ENCODE data around the gene DAZAP1.
A peak's percentile ranks its signal among the peaks of the same experiment; 100 is the strongest.

The DAZAP1 gene

DNA sequence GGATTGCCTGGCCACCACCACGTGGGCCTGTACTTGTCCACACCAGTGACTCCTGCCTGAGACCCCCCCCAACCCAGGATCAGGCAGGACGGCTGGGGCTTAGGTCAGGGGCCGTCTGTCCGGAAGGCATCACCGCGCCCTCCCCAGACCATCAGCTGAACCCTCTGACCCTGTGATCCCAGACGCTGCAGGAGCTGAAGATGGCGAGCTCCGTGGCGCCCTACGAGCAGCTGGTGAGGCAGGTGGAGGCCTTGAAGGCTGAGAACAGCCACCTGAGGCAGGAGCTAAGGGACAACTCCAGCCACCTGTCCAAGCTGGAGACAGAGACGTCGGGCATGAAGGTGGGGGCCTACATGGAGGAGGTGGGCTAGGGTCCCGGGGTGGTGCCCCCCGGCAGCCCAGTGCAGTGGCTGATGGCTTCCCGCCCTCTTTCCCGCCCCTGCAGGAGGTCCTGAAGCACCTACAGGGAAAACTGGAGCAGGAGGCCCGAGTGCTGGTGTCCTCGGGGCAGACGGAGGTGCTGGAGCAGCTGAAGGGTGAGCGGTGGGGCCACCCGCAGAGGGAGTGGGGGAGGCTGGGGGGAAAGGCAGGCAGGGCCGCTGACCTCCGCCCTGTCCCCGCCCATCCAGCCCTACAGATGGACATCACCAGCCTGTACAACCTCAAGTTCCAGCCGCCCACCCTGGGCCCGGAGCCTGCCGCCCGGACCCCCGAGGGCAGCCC lies 45.6 kb downstream of the DAZAP1 start:
- Histone ChIP-seq H3K27me3 (ENCODE audit: insufficient read depth, low read length, poor library complexity, severe bottlenecking) (no peaks in the 10 kb centered on the region), H3K36me3 (ENCODE audit: insufficient read depth, low read length) (no peaks in the 10 kb centered on the region), H3K4me1 (ENCODE audit: insufficient read depth, low read length, poor library complexity, severe bottlenecking) (peaks cover 8% of the 10 kb centered on the region), H3F3A (ENCODE audit: low read depth) (no peaks in the 10 kb centered on the region), H2AFZ (ENCODE audit: low read length) (no peak overlapping the region), H3K9ac (ENCODE audit: low read depth, low read length, poor library complexity, severe bottlenecking) (no peak overlapping the region), H3K4me3 (ENCODE audit: low read length, poor library complexity, severe bottlenecking) (no peak overlapping the region), H3K4me2 (ENCODE audit: low read depth, low read length, poor library complexity, severe bottlenecking) (no peak overlapping the region), H3K9me2 (replicated peaks; ENCODE audit: low read depth, low read length) (no peaks in the 10 kb centered on the region), H3K79me2 (ENCODE audit: insufficient read depth, low read length) (no peaks in the 10 kb centered on the region), H4K20me1 (ENCODE audit: insufficient read depth, low read length, poor library complexity, severe bottlenecking) (no peaks in the 10 kb centered on the region), H3K9me3 (ENCODE audit: insufficient read depth, low read depth, low read length) (no peaks in the 10 kb centered on the region)
- TF ChIP-seq CTCF (conservative IDR thresholded peaks at IDR 0.05; ENCODE audit: low read length), result no peak
- no peak for TF ChIP-seq EZH2phosphoT487 (IDR thresholded peaks at IDR 0.05; ENCODE audit: borderline replicate concordance)

GRCh38 chr19:1453525-1454364 lies 46.4 kb downstream of the DAZAP1 start:
- no peak overlapping the region for H3K4me2 ChIP-seq (ENCODE audit: low read depth, low read length, poor library complexity, severe bottlenecking)
- no peaks in the 10 kb centered on the region for H3K9me2 ChIP-seq (replicated peaks; ENCODE audit: low read depth, low read length)
- no peak overlapping the region for H3K9ac ChIP-seq (ENCODE audit: low read depth, low read length, poor library complexity, severe bottlenecking)
- TF ChIP-seq EZH2phosphoT487 (IDR thresholded peaks at IDR 0.05; ENCODE audit: borderline replicate concordance), result no peak
- no peak for TF ChIP-seq CTCF (conservative IDR thresholded peaks at IDR 0.05; ENCODE audit: low read length)
- no peaks in the 10 kb centered on the region for H3K36me3 ChIP-seq (ENCODE audit: insufficient read depth, low read length)
- H4K20me1 ChIP-seq (ENCODE audit: insufficient read depth, low read length, poor library complexity, severe bottlenecking), result no peaks in the 10 kb centered on the region
- H3K9me3 ChIP-seq (ENCODE audit: insufficient read depth, low read depth, low read length), result no peaks in the 10 kb centered on the region
- H2AFZ ChIP-seq (ENCODE audit: low read length), result no peak overlapping the region
- peaks cover 8% of the 10 kb centered on the region for H3K4me1 ChIP-seq (ENCODE audit: insufficient read depth, low read length, poor library complexity, severe bottlenecking)
- no peak overlapping the region for H3K4me3 ChIP-seq (ENCODE audit: low read length, poor library complexity, severe bottlenecking)
- no peaks in the 10 kb centered on the region for H3K79me2 ChIP-seq (ENCODE audit: insufficient read depth, low read length)
- no peaks in the 10 kb centered on the region for H3F3A ChIP-seq (ENCODE audit: low read depth)
- no peaks in the 10 kb centered on the region for H3K27me3 ChIP-seq (ENCODE audit: insufficient read depth, low read length, poor library complexity, severe bottlenecking)

DNA sequence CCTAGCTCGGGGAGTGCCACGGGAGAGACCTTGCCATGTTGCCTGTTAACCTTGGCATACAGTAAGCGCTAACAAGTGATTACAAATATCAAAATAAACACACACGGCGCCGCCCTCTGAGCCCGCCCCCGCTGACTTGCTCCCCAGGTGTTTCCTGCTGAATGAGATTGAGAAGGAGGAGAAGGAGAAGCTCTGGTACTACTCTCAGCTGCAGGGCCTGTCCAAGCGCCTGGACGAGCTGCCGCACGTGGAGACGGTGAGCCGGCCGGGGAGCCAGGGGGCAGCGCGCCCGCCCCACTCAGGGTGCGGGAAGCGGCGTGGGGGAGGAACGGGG lies 47.6 kb downstream of the DAZAP1 start:
- Histone ChIP-seq H3K9me3 (ENCODE audit: insufficient read depth, low read depth, low read length) (no peaks in the 10 kb centered on the region), H3K4me3 (ENCODE audit: low read length, poor library complexity, severe bottlenecking) (peak overlapping the region; percentile 24), H2AFZ (ENCODE audit: low read length) (no peak overlapping the region), H3K9ac (ENCODE audit: low read depth, low read length, poor library complexity, severe bottlenecking) (no peak overlapping the region), H3K79me2 (ENCODE audit: insufficient read depth, low read length) (no peaks in the 10 kb centered on the region), H3K27me3 (ENCODE audit: insufficient read depth, low read length, poor library complexity, severe bottlenecking) (no peaks in the 10 kb centered on the region), H4K20me1 (ENCODE audit: insufficient read depth, low read length, poor library complexity, severe bottlenecking) (no peaks in the 10 kb centered on the region), H3K9me2 (replicated peaks; ENCODE audit: low read depth, low read length) (no peaks in the 10 kb centered on the region), H3K4me1 (ENCODE audit: insufficient read depth, low read length, poor library complexity, severe bottlenecking) (peaks cover 8% of the 10 kb centered on the region), H3F3A (ENCODE audit: low read depth) (no peaks in the 10 kb centered on the region), H3K4me2 (ENCODE audit: low read depth, low read length, poor library complexity, severe bottlenecking) (peak overlapping the region; percentile 55), H3K36me3 (ENCODE audit: insufficient read depth, low read length) (no peaks in the 10 kb centered on the region)
- TF ChIP-seq CTCF (conservative IDR thresholded peaks at IDR 0.05; ENCODE audit: low read length) (no peak), EZH2phosphoT487 (IDR thresholded peaks at IDR 0.05; ENCODE audit: borderline replicate concordance) (no peak)

Data from Loucy (cell line).